PC-9 (cell line): ENCODE results near the gene ARHGEF17.

Experiments used
- EZH2 ChIP-seq: fragments of 200-600 bp; sonication (generic); IDR thresholded peaks from 2 replicates; pipeline ENCODE4 v1.8.0; 2017; ENCODE audit warnings: antibody characterized with exemption, low read depth
- TF ChIP-seq, protein P1 (sequence below): fragments of 200-600 bp; sonication (generic); conservative IDR thresholded peaks from 2 replicates; pipeline ENCODE4 v1.6.1; 2017; ENCODE audit warnings: mixed run types, antibody characterized with exemption, mild to moderate bottlenecking, moderate library complexity

DNA sequence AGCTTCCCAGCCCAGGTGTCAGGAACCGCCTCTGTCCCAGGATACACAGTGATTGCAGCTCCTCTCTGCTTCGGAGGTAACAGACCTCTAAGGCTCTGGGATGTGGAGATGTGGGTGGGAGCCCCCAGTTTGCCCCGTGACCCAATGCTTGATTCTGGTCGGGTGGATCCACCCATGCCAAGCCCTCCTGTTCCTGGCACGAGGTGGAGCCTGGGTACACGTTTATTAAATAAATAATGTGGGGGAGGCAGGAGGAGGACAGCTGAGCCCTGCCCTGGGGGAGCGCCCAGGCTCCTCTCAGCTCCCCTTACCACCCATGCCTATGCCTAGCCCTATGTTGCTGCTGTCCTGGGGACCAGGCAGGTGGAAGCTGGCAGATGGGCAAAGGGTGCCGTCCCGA is 16.0 kb downstream of the ARHGEF17 start:
- TF ChIP-seq, protein P1, sequence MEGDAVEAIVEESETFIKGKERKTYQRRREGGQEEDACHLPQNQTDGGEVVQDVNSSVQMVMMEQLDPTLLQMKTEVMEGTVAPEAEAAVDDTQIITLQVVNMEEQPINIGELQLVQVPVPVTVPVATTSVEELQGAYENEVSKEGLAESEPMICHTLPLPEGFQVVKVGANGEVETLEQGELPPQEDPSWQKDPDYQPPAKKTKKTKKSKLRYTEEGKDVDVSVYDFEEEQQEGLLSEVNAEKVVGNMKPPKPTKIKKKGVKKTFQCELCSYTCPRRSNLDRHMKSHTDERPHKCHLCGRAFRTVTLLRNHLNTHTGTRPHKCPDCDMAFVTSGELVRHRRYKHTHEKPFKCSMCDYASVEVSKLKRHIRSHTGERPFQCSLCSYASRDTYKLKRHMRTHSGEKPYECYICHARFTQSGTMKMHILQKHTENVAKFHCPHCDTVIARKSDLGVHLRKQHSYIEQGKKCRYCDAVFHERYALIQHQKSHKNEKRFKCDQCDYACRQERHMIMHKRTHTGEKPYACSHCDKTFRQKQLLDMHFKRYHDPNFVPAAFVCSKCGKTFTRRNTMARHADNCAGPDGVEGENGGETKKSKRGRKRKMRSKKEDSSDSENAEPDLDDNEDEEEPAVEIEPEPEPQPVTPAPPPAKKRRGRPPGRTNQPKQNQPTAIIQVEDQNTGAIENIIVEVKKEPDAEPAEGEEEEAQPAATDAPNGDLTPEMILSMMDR, result no peak
- no peak for TF ChIP-seq EZH2
